SK-N-SH (cell line): Measurements from ENCODE around the gene NTM. TPM values are rescaled to one million over a fixed set of nuclear protein-coding genes. Genes with fewer than 3 reads are reported as not detected.

ENCODE experiments used
- CTCF ChIA-PET: fragments of 300-600, 350-600 bp; formaldehyde crosslinking; extraction: SDS; loops from one replicate; lab custom pipeline; 2021; lab: Yijun Ruan, JAX
- POLR2A ChIA-PET: fragments of 350-600 bp; sonication (Branson Sonifier 250); formaldehyde crosslinking; extraction: SDS; loops from one replicate; lab custom pipeline; 2020; ENCODE audit warnings: antibody characterized with exemption, inconsistent platforms; lab: Yijun Ruan, JAX
- DNase-seq: peaks from one replicate; pipeline ENCODE4 v3.0.0; 2012
- H2AFZ ChIP-seq: fragments of 200-600 bp; sonication (generic); 2 replicates; pipeline ENCODE4 v1.8.1; 2016; ENCODE audit warnings: antibody characterized with exemption, mild to moderate bottlenecking, low read depth
- H3F3A ChIP-seq: fragments of 200-600 bp; sonication (generic); replicated peaks from 2 replicates; pipeline ENCODE3; 2016; ENCODE audit warnings: antibody characterized with exemption, mild to moderate bottlenecking; ENCODE audit not compliant: insufficient read depth
- H3K27ac ChIP-seq, 2 experiments: fragments of 200-500 bp in 1 of 2; fragments of 200-600 bp in 1 of 2; sonication (Bioruptor generic) in 1 of 2; sonication (generic), shearing (Covaris generic) in 1 of 2; 2 replicates each; pipeline versions ENCODE4 v1.5.1 to v1.6.1; 2014 to 2016; ENCODE audit warnings: low read depth in 2 of 2, inconsistent platforms in 1 of 2, low read length in 1 of 2, mild to moderate bottlenecking in 1 of 2, mixed read lengths in 1 of 2
- H3K27me3 ChIP-seq: fragments of 200-600 bp; sonication (generic), shearing (Covaris generic); 2 replicates; pipeline ENCODE4 v1.6.1; 2016; ENCODE audit warnings: mixed run types; ENCODE audit not compliant: insufficient read depth
- H3K36me3 ChIP-seq, 2 experiments: fragments of 200-500 bp in 1 of 2; fragments of 200-600 bp in 1 of 2; sonication (Bioruptor generic) in 1 of 2; sonication (generic) in 1 of 2; replicated peaks in 1 of 2; 2 replicates each; pipeline versions ENCODE3 to v1.5.1; 2014 to 2016; ENCODE audit warnings: low read length in 1 of 2, mild to moderate bottlenecking in 1 of 2; ENCODE audit not compliant: insufficient read depth in 2 of 2, control insufficient read depth in 1 of 2
- H3K4me1 ChIP-seq, 2 experiments: fragments of 200-500 bp in 1 of 2; fragments of 200-600 bp in 1 of 2; sonication (Bioruptor generic) in 1 of 2; sonication (generic), shearing (Covaris generic) in 1 of 2; 2 replicates each; pipeline versions ENCODE4 v1.5.1 to v1.6.1; 2014 to 2016; ENCODE audit warnings: low read depth in 1 of 2, low read length in 1 of 2, mixed run types in 1 of 2; ENCODE audit not compliant: insufficient read depth in 2 of 2, control insufficient read depth in 1 of 2
- H3K4me2 ChIP-seq: fragments of 200-600 bp; sonication (generic), shearing (Covaris generic); 2 replicates; pipeline ENCODE4 v1.6.1; 2017; ENCODE audit warnings: mixed run types
- H3K4me3 ChIP-seq, 2 experiments: fragments of 200-500 bp in 1 of 2; fragments of 200-600 bp in 1 of 2; sonication (Bioruptor generic) in 1 of 2; sonication (generic), shearing (Covaris generic) in 1 of 2; 2 replicates each; pipeline versions ENCODE4 v1.5.1 to v1.8.1; 2014 to 2016; ENCODE audit warnings: low read depth in 2 of 2, inconsistent platforms in 1 of 2, low read length in 1 of 2, mild to moderate bottlenecking in 1 of 2, mixed read lengths in 1 of 2, moderate library complexity in 1 of 2
- H3K79me2 ChIP-seq: fragments of 200-600 bp; sonication (generic); 2 replicates; pipeline ENCODE4 v1.8.1; 2017; ENCODE audit warnings: mild to moderate bottlenecking; ENCODE audit not compliant: insufficient read depth
- H3K9ac ChIP-seq: fragments of 200-600 bp; sonication (generic); 2 replicates; pipeline ENCODE4 v1.6.1; 2017; ENCODE audit warnings: mixed run types
- H3K9me2 ChIP-seq: fragments of 200-600 bp; sonication (generic); 2 replicates; pipeline ENCODE4 v1.6.1; 2017; ENCODE audit warnings: mixed run types
- H3K9me3 ChIP-seq: fragments of 200-600 bp; sonication (generic); 2 replicates; pipeline ENCODE4 v1.6.1; 2017; ENCODE audit warnings: mixed run types, mild to moderate bottlenecking, moderate library complexity
- H4K20me1 ChIP-seq: fragments of 200-600 bp; sonication (generic); 2 replicates; pipeline ENCODE4 v1.6.1; 2017; ENCODE audit warnings: mild to moderate bottlenecking, mixed run types; ENCODE audit not compliant: insufficient read depth
- CHD2 ChIP-seq: fragments of 150-350 bp; IDR thresholded peaks from 2 replicates; pipeline ENCODE4 v1.6.1; 2018; ENCODE audit warnings: low read length; ENCODE audit not compliant: partially characterized antibody
- EZH2phosphoT487 ChIP-seq: fragments of 200-600 bp; sonication (generic); IDR thresholded peaks from 2 replicates; pipeline ENCODE4 v1.6.1; 2017; ENCODE audit warnings: low read depth, mixed run types, mild to moderate bottlenecking, antibody characterized with exemption, moderate library complexity, borderline replicate concordance
- FOXJ3 ChIP-seq: sonication (generic); formaldehyde crosslinking; IDR thresholded peaks from 2 replicates; pipeline ENCODE4 v1.5.1; 2020; ENCODE audit warnings: mild to moderate bottlenecking, missing genetic modification reagents
- NFIC ChIP-seq: IDR thresholded peaks from 2 replicates; pipeline ENCODE4 v1.4.0; 2012; ENCODE audit warnings: borderline replicate concordance
- NRF1 ChIP-seq: IDR thresholded peaks from 2 replicates; pipeline ENCODE4 v1.6.1; 2012; ENCODE audit warnings: low read depth, mild to moderate bottlenecking, low read length
- RXRA ChIP-seq: IDR thresholded peaks from 2 replicates; pipeline ENCODE4 v1.4.0; 2012; ENCODE audit warnings: low read depth, mild to moderate bottlenecking, borderline replicate concordance
- TAF1 ChIP-seq: IDR thresholded peaks from 2 replicates; pipeline ENCODE4 v1.6.1; 2012; ENCODE audit warnings: low read depth, mild to moderate bottlenecking, low read length, moderate library complexity, borderline replicate concordance
- TCF12 ChIP-seq: IDR thresholded peaks from 2 replicates; pipeline ENCODE4 v1.4.0; 2012
- YY1 ChIP-seq: IDR thresholded peaks from 2 replicates; pipeline ENCODE4 v1.4.0; 2012; ENCODE audit warnings: low read depth, mild to moderate bottlenecking
- WGBS: methylation state at CpG from one replicate; pipeline ENCODE4 v1.1.6; 2017; ENCODE audit warnings: low lambda C conversion rate; 5-methylcytosine and 5-hydroxymethylcytosine counted together
- polyA plus RNA-seq, 3 experiments: library from polyadenylated mRNA; depleted of rRNA; stranded (reverse); fragments of >200 nt; gene quantifications; 2 replicates each; pipeline ENCODE4 v1.2.3, GENCODE V29; 2012
- TF ChIP-seq, protein P1 (sequence below): IDR thresholded peaks from 2 replicates; pipeline ENCODE4 v1.4.0; 2012; ENCODE audit warnings: low read depth, borderline replicate concordance
- TF ChIP-seq, protein P2 (sequence below): fragments of 200-600 bp; sonication (generic); IDR thresholded peaks from 2 replicates; pipeline ENCODE4 v1.6.1; 2017; ENCODE audit warnings: antibody characterized with exemption, mild to moderate bottlenecking, moderate library complexity
- TF ChIP-seq, protein P3 (sequence below): fragments of 150-350 bp; IDR thresholded peaks from 2 replicates; pipeline ENCODE4 v1.6.1; 2017; ENCODE audit warnings: antibody characterized with exemption, low read length, low read depth, borderline replicate concordance

Gene NTM
- polyA plus RNA-seq, 1 of the 3 experiments (the other 2 are of a cell fraction) = 20.0 TPM

DNA sequence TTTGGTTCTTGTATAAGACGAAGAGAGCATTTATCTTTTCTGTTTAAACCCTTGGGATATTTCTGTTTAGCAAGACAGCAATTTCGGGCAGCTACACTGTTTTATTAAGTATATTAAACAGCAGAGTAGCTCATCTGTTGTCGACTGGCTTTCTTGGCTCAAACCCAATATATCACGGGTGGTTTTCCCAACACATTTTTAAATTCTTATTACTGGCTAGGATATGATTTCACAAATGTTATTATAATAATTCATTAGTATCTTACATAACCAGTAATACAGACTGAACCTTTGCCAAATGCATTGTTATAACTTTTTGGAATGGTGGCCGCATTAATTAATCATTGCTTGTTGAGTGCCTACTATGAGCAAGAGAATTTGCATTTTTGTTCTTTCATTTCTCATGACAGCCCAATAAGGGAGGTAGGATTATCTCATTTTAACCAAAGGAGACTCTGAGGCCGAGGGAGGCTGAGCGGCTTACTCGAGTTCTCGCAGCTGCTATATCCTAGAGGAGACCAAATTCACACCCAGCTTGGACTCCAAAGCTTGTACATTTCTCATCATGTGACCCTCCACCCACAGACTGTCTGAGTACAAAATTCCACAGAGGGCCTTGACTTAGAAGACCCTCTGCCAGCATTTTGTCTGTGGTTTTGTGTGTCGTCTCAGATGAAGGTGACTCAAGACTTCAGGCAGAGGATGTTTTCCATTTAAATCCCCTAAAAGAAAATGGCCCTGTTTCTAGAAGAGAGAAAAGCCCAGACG, 304.9 kb downstream of the NTM start:
- ChIA-PET CTCF (interaction anchor here (1.0 to 3.0 kb wide), 23 partner anchors 9 to 759 kb away, joined by 3 to 87 read pairs (median 6); partner anchors contain the start of gene SNX19), POLR2A (no interaction called here)
- TF ChIP-seq NFIC (no peak), NRF1 (no peak), FOXJ3 (CRISPR knock-in tag) (no peak), EZH2phosphoT487 (no peak), TAF1 (no peak), YY1 (no peak), RXRA (no peak), CHD2 (no peak)
- TF ChIP-seq, protein P1, sequence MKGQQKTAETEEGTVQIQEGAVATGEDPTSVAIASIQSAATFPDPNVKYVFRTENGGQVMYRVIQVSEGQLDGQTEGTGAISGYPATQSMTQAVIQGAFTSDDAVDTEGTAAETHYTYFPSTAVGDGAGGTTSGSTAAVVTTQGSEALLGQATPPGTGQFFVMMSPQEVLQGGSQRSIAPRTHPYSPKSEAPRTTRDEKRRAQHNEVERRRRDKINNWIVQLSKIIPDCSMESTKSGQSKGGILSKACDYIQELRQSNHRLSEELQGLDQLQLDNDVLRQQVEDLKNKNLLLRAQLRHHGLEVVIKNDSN = no peak
- H3K9me3 ChIP-seq = no peaks in the 10 kb centered on the region
- H3K79me2 ChIP-seq = no peaks in the 10 kb centered on the region
- DNase-seq = no peak
- no peak overlapping the region for H3K9ac ChIP-seq
- H3K9me2 ChIP-seq = no peaks in the 10 kb centered on the region
- no peaks in the 10 kb centered on the region for H3F3A ChIP-seq
- H3K27me3 ChIP-seq = no peaks in the 10 kb centered on the region; the same call in 1 of the 2 replicates
- H3K27ac ChIP-seq = no peak overlapping the region
- no peak overlapping the region for H3K4me2 ChIP-seq
- whole genome bisulfite sequencing = 39% methylated on average over 11 of the region's 11 CpGs
- no peak overlapping the region for H2AFZ ChIP-seq
- no peaks in the 10 kb centered on the region for H3K36me3 ChIP-seq
- H3K4me1 ChIP-seq = no peaks in the 10 kb centered on the region
- H3K4me3 ChIP-seq = no peak overlapping the region
- no peaks in the 10 kb centered on the region for H4K20me1 ChIP-seq

DNA sequence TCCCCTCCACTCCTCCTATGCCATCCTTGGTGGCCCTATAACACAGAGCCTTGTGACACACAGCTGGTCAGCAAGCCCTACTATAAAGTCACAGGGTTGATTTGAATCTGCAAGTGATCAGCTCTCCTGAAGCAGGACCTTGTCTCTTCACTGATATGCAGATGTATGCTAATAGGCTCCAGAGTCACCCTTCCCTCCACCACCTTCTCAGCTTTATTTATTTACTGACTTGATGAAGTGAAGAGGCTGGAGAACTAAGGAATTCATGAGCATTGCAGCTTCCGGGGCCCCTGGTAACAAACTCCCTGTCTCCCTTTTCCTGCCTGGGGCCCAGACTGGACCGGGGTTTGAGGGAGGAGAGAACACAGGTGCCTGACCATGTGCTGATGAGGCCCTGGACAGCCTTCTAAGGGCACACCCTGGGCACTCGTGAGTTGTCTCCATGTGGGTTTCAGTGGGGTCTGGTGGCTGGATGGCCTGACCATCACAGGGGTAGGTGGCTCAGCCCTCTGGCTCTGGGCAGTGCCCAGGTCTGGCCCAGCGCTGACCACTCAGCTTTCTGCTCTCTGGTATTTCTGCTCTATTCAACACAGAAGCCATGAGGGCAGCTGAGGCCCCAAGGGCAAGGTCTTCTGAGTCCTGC, 307.5 kb downstream of the NTM start:
- WGBS = 23% methylated on average over 3 of the region's 4 CpGs
- Histone ChIP-seq H3K36me3 (no peaks in the 10 kb centered on the region), H3K4me3 (no peak overlapping the region), H3K27ac (no peak overlapping the region), H3K9me2 (no peaks in the 10 kb centered on the region), H3K4me1 (no peaks in the 10 kb centered on the region), H3K4me2 (no peak overlapping the region), H2AFZ (no peak overlapping the region), H3K9ac (no peak overlapping the region), H3K27me3 (no peaks in the 10 kb centered on the region; the same call in 1 of the 2 replicates), H3K79me2 (no peaks in the 10 kb centered on the region), H4K20me1 (no peaks in the 10 kb centered on the region), H3F3A (no peaks in the 10 kb centered on the region), H3K9me3 (no peaks in the 10 kb centered on the region)
- ChIA-PET CTCF (interaction anchor here (1.0 to 3.8 kb wide), 7 partner anchors 9 to 613 kb away, joined by 3 to 20 read pairs (median 10); no protein-coding TSS in a partner anchor), POLR2A (no interaction called here)
- no peak for DNase-seq
- TF ChIP-seq, protein P2, sequence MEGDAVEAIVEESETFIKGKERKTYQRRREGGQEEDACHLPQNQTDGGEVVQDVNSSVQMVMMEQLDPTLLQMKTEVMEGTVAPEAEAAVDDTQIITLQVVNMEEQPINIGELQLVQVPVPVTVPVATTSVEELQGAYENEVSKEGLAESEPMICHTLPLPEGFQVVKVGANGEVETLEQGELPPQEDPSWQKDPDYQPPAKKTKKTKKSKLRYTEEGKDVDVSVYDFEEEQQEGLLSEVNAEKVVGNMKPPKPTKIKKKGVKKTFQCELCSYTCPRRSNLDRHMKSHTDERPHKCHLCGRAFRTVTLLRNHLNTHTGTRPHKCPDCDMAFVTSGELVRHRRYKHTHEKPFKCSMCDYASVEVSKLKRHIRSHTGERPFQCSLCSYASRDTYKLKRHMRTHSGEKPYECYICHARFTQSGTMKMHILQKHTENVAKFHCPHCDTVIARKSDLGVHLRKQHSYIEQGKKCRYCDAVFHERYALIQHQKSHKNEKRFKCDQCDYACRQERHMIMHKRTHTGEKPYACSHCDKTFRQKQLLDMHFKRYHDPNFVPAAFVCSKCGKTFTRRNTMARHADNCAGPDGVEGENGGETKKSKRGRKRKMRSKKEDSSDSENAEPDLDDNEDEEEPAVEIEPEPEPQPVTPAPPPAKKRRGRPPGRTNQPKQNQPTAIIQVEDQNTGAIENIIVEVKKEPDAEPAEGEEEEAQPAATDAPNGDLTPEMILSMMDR = no peak
- TF ChIP-seq, protein P3, sequence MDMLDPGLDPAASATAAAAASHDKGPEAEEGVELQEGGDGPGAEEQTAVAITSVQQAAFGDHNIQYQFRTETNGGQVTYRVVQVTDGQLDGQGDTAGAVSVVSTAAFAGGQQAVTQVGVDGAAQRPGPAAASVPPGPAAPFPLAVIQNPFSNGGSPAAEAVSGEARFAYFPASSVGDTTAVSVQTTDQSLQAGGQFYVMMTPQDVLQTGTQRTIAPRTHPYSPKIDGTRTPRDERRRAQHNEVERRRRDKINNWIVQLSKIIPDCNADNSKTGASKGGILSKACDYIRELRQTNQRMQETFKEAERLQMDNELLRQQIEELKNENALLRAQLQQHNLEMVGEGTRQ = no peak
- no peak for TF ChIP-seq TCF12
